ENCODE data around the gene CEPT1.
"Not testable (repeated sequence)": the region's sequence is repeated elsewhere in the genome, so short reads cannot be mapped to it uniquely, and the experiment has no call there.

- not testable (repeated sequence) for TF ChIP-seq CTCF (IDR thresholded peaks at IDR 0.05; ENCODE audit: low read depth, low read length, poor library complexity, severe bottlenecking); EZH2phosphoT487 (IDR thresholded peaks at IDR 0.05; ENCODE audit: borderline replicate concordance, low read length)
These were observed 75.3 kb downstream of the CEPT1 start for GRCh38 chr1:111215285-111215684.
